ENCODE measurements around the gene KIF26B.

The KIF26B gene

DNA sequence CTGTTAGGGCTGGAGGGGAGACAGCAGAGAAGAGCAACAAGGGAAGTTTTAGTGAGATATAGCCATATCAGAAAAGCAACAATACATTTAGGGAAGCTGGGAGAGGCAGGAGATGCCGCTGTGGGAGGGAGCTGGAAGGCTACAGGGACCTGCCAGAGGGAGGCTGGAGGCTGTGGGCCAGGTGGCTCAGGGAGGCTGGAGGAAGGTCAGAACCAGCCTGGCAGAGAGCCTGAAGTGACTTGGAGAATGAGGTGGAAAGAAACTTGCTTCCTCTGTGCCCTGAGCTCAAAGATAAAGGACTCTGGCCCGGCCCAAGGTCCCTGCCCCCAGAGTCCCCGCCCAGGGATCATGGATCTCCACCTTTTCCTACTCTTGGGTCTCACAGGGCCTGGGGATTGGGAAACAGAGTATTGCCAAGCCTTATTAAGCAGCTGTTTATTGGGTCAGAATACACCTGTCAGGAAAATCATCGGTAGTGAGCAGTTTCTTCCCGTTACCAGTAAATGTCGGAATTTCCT is 85.9 kb downstream of the KIF26B start:
- no peak for DNase-seq (ENCODE audit: low read depth in 2 of 2)

- DNase-seq (ENCODE audit: low read depth in 2 of 2): no peak
These were observed 86.8 kb downstream of the KIF26B start for GRCh38 chr1:245241526-245242130.

- DNase-seq (ENCODE audit: low read depth in 2 of 2): no peak
These were observed 88.2 kb downstream of the KIF26B start for GRCh38 chr1:245242989-245243388.

DNA sequence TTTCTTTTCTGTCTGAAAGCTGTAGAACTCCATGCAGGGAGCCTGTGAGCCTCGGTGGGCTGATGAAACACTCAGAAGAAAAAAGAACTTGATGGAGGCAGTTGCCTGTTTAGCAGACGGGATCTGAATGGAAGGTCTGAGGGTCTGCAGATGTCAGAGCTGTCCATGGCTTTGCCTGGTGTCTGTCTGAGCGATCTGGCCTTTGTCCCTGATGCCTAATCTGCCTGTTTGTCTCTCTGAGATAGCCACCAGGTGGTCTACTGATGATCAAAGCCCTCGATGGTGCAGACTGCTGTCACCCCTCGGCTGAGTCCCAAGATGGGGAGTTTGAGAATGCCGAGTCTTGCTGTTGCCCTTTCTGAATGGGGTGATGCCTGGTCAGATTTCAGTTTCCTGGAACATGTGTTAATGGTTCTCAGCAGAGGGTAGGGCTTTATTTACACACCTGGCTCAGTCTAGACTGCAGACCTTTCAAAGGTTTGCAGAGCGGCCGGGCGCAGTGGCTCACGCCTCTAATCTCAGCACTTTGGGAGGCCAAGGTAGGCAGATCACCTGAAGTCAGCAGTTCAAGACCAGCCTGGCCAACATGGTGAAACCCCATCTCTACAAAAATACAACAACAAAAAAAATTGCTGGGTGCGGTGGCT is 90.4 kb downstream of the KIF26B start:
- no peak for DNase-seq (ENCODE audit: low read depth in 2 of 2)

DNA sequence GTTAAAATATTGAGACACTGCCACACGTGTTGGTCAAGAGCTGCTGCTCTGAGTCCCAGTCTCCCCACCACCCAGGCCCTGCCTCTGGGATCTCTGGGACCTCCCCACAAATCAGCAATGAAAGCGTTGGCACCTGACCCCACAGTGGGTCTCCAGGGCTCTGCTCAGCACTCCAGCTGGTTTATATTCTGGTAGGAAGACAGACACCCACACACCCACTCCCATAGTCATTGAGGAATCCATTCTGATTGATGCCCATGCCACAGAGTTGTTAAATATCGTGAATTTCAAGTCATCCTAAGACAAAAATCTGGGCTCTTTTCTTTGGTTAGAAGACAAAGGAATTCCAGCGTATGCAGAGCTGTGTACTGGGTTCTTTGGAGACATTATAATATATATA is 91.6 kb downstream of the KIF26B start:
- DNase-seq (ENCODE audit: low read depth in 2 of 2): no peak

- no peak for DNase-seq (ENCODE audit: low read depth in 2 of 2)
These were observed 92.6 kb downstream of the KIF26B start for GRCh38 chr1:245247356-245247755.

- no peak for DNase-seq (ENCODE audit: low read depth in 2 of 2)
These were observed 93.0 kb downstream of the KIF26B start for GRCh38 chr1:245247801-245248200.

- no peak for DNase-seq (ENCODE audit: low read depth in 2 of 2)
These were observed 93.5 kb downstream of the KIF26B start for GRCh38 chr1:245248231-245248731.

DNA sequence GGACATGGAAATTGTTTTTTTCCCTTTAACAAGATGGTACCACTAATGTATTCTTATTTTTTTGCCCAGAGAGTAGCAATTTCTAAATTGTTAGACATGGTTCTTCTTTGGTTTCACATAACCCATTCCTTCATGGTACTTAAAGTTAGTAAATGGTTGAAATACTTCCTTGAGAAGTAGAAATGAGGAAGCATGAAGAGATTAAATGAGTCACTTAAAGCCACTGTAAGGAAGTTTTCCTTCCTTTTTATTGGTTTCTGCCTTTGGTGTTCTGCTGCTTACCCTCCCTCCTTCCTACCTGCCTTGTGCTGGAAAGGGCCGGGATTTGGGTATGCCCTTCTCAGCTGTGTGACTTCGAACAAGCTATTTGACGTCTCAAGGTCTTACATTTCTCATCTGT is 101.0 kb downstream of the KIF26B start:
- no peak for DNase-seq (ENCODE audit: low read depth in 2 of 2)

DNA sequence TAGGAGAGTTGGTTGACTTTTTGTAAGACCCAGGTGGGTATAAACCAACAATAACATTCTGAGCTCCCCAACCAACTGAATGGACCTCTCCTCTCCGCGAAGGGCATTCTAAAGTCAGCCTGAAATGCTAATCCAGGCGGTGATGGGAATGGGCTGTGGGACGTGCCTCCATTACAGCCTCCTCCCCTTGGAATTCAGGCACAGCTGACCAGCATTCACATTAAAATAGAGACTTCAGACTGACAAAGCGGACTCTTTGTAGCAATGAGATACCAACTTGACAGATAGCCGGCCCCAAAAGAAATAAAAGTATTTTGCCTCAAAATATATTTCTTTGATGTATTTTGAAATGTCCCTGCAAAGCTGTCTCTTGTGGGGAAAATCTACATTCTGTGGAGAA is 101.7 kb downstream of the KIF26B start:
- no peak for DNase-seq (ENCODE audit: low read depth in 2 of 2)

- no peak for DNase-seq (ENCODE audit: low read depth in 2 of 2)
These were observed 103.6 kb downstream of the KIF26B start for GRCh38 chr1:245258271-245258920.

DNA sequence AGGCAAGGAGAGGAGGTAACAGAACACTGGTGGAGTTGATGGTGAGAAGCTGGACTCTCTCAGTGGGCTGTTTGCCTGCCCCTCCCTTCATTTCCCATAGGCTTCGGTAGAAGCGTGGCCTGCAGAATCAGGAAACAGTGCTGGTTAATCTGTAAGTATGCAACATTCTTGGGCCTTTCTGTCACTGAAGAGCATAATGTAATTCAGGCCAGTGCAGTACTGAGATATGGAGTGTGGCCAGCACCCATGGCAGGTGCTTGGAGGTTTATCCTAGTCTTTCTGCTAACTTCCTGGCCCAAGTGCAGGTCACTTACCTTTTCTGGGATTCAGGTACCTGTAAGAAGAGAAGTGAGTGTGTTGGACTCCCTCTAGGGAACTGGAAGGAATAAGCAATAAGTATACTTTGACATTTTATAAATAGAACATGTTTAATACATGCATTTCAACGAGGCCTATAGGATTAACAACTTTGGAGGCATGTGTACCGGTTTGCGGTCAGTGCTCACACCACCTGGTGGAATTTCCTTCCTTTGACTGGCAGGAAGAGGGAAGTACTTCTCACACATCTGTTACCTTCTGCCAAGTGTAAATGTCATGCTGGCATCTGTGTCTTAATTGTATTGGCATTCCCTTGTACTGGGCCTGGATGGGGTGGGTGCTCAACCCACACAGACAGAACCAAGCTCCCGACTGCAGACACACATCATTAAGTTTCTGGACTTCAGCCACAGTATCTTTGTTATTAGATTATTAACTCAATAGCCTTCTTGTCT is 105.5 kb downstream of the KIF26B start:
- no peak for DNase-seq (ENCODE audit: low read depth in 2 of 2)

GRCh38 chr1:245260883-245261282 is 106.1 kb downstream of the KIF26B start:
- DNase-seq (ENCODE audit: low read depth in 2 of 2): no peak

GRCh38 chr1:245261786-245262185 is 107.0 kb downstream of the KIF26B start:
- no peak for DNase-seq (ENCODE audit: low read depth in 2 of 2)

DNA sequence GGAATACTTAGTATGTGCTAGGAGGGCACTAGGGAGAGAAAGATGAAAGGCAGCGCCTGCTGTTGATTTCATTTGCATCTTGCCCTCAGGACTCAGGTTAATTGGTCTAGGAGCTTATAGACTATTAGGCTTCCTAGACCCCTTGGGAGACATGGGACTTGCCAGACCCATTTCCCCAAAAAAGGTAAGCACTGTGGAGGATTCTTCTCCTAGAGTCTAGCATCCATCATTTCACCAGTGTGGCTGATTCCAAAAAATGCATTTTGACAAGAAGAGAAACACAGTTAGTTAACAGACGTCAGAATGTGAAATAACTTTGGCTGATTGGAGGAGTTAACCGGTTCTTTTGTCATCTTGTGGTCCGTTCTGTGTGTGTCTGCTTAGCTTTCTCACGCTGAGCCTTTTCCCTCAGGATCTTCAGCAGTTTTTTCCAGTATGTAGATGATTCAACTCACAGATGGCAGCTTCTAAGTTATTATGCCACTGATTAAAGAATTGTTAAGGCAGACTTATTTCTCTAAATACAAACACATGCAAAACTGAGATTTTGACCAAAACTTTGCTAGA is 108.8 kb downstream of the KIF26B start:
- no peak for DNase-seq (ENCODE audit: low read depth in 2 of 2)

- DNase-seq (ENCODE audit: low read depth in 2 of 2): no peak
These were observed 109.4 kb downstream of the KIF26B start for GRCh38 chr1:245264226-245264625.

DNA sequence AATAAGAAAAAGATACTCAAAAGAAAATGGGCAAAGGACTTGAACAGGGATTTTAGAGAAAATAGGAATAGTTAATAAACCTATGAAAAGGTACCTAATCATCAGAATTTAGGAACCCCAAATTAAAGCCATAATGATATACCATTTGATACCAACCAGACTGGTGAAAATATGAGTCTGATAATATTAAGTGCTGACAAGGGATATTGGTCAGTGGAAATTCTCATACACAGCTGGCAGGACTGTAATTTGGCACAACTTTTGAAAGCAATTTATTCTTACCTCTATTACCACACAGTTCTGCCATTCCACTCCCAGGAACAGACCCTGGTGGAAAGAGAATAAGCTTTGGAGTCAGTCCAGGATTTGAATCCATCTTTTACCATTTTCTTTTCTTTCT is 111.3 kb downstream of the KIF26B start:
- no peak for DNase-seq (ENCODE audit: low read depth in 2 of 2)

- no peak for DNase-seq (ENCODE audit: low read depth in 2 of 2)
These were observed 115.3 kb downstream of the KIF26B start for GRCh38 chr1:245270063-245270462.

- DNase-seq (ENCODE audit: low read depth in 2 of 2): no peak
These were observed 116.2 kb downstream of the KIF26B start for GRCh38 chr1:245270972-245271371.

DNA sequence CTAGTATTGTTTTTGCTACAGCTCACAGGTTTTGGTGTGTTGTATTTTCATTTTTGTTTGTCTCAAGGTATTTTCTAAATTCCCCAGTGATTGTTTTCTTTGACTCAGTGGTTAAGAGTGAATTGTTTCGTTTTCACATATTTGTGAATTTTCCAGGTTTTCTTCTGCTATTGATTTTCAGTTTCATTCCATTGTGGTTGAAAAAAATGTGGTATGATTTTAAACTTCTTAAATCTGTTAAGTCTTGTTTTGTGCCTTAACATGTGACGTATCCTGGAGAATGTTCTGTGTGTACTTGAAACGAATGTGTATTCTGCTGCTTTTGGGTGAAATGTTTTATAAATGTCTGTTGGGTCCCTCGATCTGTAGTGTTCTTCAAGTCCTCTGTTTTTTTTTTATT is 117.9 kb downstream of the KIF26B start:
- no peak for DNase-seq (ENCODE audit: low read depth in 2 of 2)

DNA sequence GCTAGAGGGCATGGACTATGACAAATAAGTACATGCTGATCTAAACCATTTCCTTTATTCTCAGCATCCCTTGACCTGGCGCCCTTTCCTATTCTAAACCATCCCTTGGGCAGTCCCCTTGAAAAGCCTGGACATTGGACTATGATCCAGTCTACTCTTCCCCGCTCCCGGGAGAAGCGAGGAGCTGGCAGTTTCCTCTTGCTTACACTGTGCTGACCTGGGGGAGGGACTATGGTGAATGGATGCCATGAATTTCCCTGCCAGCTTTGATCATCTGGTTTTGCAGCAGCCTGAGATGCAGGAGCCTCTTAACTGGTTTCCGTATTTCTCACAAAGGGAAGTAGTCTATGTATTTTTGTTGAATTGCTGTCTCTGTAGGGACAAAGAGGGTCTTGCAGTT is 121.7 kb downstream of the KIF26B start:
- DNase-seq (ENCODE audit: low read depth in 2 of 2): no peak

- DNase-seq (ENCODE audit: low read depth in 2 of 2): no peak
These were observed 122.5 kb downstream of the KIF26B start for GRCh38 chr1:245277276-245277675.
